Muscle of arm (tissue), 12 donors: Measurements from ENCODE around the gene ELL. TPM values are rescaled to one million over a fixed set of nuclear protein-coding genes. Genes with fewer than 3 reads are reported as not detected.
A peak's percentile ranks its signal among the peaks of the same experiment; 100 is the strongest.

Source experiments
- DNase-seq: peaks from one replicate; pipeline ENCODE4 v3.0.0-alpha.2; 2013
- polyA plus RNA-seq, 12 donors: library from polyadenylated mRNA; unstranded; fragments of 120-200 nt; gene quantifications; one replicate each; pipeline ENCODE4 v1.2.1, GENCODE V29; 2013; ENCODE audit not compliant: insufficient read length in 12 of 12

The ELL gene
- polyA plus RNA-seq, 12 donors = 11.1 to 35.4 (median 14.8) TPM; not detected in 1

DNA sequence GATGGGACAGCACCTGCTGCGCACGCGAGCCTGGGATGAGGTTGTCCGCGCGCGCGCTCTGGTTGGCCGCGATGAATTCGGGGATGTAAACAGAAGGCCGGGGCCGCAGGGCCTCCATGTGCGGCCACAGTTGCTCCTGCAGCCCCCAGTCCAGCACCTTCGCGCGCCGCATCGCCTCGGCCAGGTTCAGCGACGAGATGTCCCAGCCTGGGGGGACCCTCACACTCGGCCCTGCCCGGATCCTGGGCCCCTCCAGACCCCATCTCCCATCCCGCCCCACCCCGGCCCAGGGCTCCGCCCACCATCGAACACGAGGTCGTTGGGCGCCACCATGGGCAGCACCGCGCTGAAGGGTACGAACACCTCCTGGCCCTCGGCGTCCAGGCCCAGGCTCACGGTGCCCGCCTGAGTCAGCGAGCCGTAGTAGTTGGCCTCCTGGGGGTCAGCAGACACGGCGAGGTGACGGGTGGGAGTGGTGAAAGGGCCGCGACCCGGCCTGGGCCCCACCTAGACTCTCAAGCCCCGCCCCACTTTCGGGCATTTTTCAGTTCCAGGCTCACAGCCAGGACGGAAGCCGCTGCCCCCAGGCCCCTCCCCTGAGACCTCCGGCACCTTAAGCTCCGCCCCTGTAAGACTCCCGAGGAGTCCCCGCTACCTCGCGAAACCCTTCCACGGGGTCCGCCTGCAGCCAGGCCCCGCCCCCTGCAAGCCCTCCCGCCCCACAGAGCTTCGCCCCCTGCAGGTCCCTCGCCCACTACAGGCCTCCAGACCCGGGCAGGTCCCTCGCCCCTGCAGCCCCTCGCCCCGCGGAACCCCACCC is 85.0 kb downstream of the ELL start:
- peak; percentile 69 for DNase-seq

DNA sequence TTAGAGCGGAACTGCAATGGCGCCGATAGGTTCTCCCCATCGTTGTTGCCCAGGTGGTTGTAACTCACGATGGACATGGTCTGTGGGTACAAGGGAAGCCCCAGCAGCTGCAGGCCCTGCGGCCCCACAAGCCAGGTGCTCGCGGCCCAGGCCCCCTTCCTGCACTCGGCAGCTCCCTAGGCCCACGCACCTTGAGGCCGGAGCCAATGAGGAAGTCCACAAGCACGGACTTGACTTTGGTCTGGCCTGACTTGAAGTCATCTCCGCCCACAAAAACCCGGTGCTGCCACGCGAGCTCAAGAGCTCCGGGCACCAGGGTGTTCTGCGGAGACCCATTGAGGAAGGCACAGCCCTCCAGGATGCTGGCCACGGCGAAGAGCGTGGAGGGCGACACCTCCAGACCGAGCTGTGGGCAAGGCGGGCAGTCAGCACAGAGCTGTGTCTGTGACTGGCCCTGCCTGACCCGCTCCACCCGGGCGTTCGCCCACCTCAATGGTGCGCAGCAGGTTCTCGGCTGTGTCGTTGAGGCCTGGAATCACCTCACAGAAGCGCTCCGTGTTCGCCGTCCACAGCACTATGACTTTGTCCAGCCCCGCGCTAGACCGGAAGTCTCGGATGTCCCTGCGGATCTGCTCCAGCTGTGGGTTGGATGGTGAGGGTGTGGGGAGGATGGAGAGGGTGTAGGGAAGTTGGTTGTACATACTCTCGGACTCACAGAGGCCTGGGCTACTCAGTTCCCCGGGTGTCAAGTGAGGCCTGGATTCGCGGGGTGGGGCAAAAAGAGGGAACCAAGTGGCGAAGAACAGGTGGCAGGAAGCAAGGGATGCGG is 85.8 kb downstream of the ELL start:
- DNase-seq = no peak

DNA sequence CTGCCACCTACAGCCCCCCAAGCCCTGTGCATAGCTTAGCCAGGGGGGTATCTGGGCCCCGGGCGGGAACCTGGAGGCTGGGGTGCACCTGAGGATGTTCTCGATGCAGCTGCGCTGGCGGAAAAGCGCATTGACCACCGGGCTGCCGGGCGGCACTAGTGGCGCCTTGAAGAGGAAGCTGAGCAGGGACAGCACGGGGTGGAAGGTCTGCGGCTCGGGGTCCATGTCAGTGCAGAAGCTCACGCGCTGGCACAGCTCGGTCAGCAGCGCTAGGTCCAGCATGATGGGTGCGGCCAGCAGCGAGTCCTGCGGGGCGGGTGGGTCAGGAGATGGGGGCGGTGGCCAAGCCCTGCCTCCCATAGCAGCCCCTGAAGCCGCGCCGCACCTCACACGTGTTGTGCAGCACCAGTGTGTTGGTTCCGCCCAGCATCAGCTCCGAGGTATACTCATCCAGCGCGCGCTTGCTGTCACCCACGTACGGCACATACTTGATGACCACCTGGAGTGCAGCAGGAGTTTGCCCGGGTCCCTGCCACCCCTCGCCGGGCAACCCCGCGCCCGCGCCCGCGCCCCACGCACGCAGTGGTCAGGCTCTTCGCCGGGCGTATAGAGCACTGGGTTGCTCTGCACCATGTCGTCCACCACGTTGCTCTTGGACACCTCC is 86.6 kb downstream of the ELL start:
- no peak for DNase-seq

- DNase-seq = no peak
Observed at GRCh38 chr19:18434411-18435175, 87.3 kb downstream of the ELL start.

GRCh38 chr19:18433735-18434398 is 88.0 kb downstream of the ELL start:
- DNase-seq = no peak

- DNase-seq = no peak
Observed at GRCh38 chr19:18433015-18433691, 88.7 kb downstream of the ELL start.

GRCh38 chr19:18432275-18433014 is 89.4 kb downstream of the ELL start:
- no peak for DNase-seq

GRCh38 chr19:18431351-18432197 is 90.3 kb downstream of the ELL start:
- no peak for DNase-seq

GRCh38 chr19:18430417-18431144 is 91.3 kb downstream of the ELL start:
- no peak for DNase-seq

GRCh38 chr19:18429717-18430416 is 92.0 kb downstream of the ELL start:
- DNase-seq = no peak

GRCh38 chr19:18428787-18429674 is 92.8 kb downstream of the ELL start:
- peak; percentile 66 for DNase-seq

DNA sequence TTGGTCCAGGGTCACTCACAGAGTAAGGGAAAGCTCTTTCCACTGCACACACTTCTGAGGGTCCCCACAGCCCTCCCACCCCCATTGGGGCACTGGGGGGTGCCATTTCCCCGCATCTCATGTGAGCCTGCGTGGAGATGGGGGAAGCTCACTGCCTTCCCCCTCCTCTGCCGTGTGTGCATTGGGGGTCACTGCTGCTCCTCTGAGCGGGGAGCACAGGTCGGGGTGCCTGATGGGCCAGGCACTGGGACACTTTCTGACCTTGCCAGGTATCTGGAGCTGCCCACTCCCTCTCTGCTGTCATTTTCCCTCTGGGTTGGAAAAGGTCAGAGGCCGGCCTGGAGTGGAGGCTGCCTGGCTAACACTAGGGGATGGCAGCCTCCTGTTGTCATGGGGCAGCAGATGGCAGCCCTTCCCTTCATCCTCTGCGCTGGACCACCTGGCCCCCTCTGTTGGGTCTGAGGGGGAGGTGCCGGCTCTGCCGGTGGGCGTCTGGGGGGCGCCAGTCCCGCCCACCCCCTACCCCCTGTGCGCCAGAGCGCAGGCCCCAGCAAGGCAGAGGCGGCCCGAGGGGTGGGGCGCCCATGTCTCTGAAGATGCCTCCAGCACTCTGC is 93.6 kb downstream of the ELL start:
- DNase-seq = no peak

GRCh38 chr19:18427743-18428113 is 94.1 kb downstream of the ELL start:
- DNase-seq = no peak

DNA sequence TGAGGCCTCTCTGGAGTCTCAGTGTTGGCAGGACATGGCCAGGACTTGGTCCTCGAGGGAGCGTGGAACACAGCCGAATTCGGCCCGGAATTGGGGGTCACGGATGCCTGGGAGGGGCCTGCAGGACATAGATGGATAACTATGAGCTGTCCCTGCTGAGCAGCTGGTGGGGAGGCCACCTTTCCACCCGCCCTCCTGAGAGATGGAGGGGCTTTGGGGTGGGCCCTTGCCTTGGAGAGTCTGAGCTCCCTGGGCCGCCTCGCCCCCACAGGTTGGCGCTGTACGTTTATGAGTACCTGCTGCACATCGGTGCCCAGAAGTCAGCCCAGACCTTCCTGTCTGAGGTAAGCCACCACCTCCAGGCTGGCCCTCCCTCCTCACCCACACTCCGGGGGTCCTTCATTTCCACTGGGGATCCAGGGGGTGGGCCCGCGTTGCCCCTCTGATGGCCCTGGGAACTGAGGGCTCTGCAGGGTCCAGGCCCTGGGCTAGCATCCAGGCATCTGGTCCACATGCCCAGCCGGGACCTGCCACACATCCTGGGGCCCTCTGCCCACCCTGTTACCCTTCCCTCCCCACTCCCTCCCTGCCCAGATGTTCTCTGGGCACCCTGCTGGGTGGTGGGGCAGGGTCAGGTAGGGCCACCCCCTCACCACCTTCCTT is 94.7 kb downstream of the ELL start:
- no peak for DNase-seq

DNA sequence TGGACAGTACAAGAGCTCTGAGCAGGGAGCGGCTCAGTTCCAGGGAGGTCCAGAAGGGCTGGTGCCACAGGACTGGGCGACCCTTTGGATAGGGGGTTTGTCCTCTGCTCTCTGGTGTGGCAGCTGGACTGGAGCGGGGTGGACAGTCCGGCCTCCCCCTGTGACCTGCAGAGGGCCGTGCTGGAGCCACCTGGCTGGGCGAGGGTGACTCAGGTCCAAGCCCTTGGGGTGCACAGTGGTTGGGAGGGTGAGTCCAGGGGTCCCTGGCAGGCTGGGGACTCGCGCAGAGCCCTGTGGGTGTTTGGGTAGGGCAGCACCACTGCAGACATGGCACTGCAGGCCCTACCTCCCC is 95.5 kb downstream of the ELL start:
- DNase-seq = no peak
